ENCODE data around the gene ATF7. TPM values are rescaled to one million over a fixed set of nuclear protein-coding genes. Genes with fewer than 3 reads are reported as not detected.

The ATF7 gene
- total and polyA plus RNA-seq, 9 of the 15 experiments (the other 6 are each of a cell fraction or from before 2014, with no cell fraction given): 10.6 to 30.4 (median 20.7) TPM

GRCh38 chr12:53653595-53653994, 27.4 kb upstream of the ATF7 start:
- 70% methylated on average over 2 of the region's 2 CpGs for WGBS (ENCODE audit: insufficient coverage, low coverage, missing lambda C conversion rate)
- Histone ChIP-seq H3K36me3 (ENCODE audit: control insufficient read depth, insufficient read depth, low read length) (no peaks in the 10 kb centered on the region), H3K27ac (ENCODE audit: extremely low read depth, low read depth, low read length) (no peak overlapping the region), H3K4me1 (replicated peaks in 1 of 2; ENCODE audit: control insufficient read depth in 2 of 2, insufficient read depth in 2 of 2, low read length in 2 of 2) (0 out of 5 replicates have a peak, but pooled peaks cover 0 to 5% of the 10 kb centered on the region in 2 experiments), H3K79me2 (ENCODE audit: control insufficient read depth, insufficient read depth, low read length) (no peaks in the 10 kb centered on the region), H4K20me1 (replicated peaks; ENCODE audit: control insufficient read depth, insufficient read depth, low read length) (no peaks in the 10 kb centered on the region), H3K9ac (ENCODE audit: insufficient read depth in 1 of 2, low read depth in 2 of 2, low read length in 2 of 2) (no peak overlapping the region), H3K27me3 (ENCODE audit: control insufficient read depth in 2 of 2, insufficient read depth in 2 of 2, low read length in 2 of 2) (no peaks in the 10 kb centered on the region), H2AFZ (ENCODE audit: low read depth, low read length) (no peak overlapping the region), H3K9me3 (replicated peaks; ENCODE audit: control insufficient read depth, insufficient read depth, low read depth, low read length) (no peaks in the 10 kb centered on the region), H3K4me3 (no peak overlapping the region), H3K4me2 (ENCODE audit: insufficient read depth, low read length) (no peak overlapping the region), H3K9me1 (ENCODE audit: control insufficient read depth, insufficient read depth, low read length) (no peaks in the 10 kb centered on the region)
- FAIRE-seq (no peak), DNase-seq (ENCODE audit: extremely low read depth in 1 of 4, low spot score in 3 of 4) (no peak), ATAC-seq (no peak)
- TF ChIP-seq EHMT2 (IDR thresholded peaks at IDR 0.05) (no peak), ESRRA (IDR thresholded peaks at IDR 0.05; ENCODE audit: borderline replicate concordance, low read depth) (0 out of 2 replicates have a peak, but pooled peaks have one; percentile 25), ZNF134 (CRISPR knock-in tag; conservative IDR thresholded peaks at IDR 0.05) (no peak)
- BruUV-seq (replicated peaks): no TSS peak
- ChIA-PET POLR2A (no interaction called here), CTCF (ENCODE audit: low intra/inter-chr PET ratio) (no interaction called here)
- in situ Hi-C loops (cut with MboI): no loop called here
- intact Hi-C loops (cut with micrococcal nuclease): no loop called here

DNA sequence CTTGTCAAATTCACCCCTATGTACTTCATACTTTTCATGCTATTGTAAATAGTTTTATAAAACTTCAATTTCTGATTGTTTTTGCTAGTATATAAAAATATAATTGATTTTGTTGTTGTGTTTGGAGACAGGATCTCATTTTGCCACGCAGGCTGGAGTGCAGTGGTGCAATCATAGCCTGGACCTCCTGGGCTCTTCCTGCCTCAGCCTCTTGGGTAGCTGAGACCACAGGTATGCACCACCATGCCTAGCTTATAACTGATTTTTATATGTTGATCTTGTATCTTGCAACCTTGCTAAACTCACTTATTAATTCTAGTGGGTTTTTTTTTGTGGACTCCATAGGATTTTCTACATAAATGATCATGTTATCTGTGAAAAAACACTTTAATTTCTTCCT, 26.2 kb upstream of the ATF7 start:
- CTCF ChIA-PET (ENCODE audit: low intra/inter-chr PET ratio): no interaction called here
- no TSS peak for BruUV-seq (replicated peaks)
- 33% methylated on average over 1 of the region's 1 CpG for WGBS (ENCODE audit: insufficient coverage, low coverage, missing lambda C conversion rate)

More for the DNA sequence above, 26.2 kb upstream of the ATF7 start:
- FAIRE-seq (no peak), DNase-seq (ENCODE audit: extremely low read depth in 1 of 4, low spot score in 3 of 4) (no peak), ATAC-seq (no peak; the same call in 2 of the 3 replicates)
- POLR2A ChIA-PET: interaction anchor here (1.1 kb wide), 1 partner anchor 15 kb away, joined by 5 read pairs; no protein-coding TSS in a partner anchor
- Histone ChIP-seq H3K27ac (ENCODE audit: extremely low read depth, low read depth, low read length) (no peak overlapping the region), H4K20me1 (replicated peaks; ENCODE audit: control insufficient read depth, insufficient read depth, low read length) (no peaks in the 10 kb centered on the region), H2AFZ (ENCODE audit: low read depth, low read length) (no peak overlapping the region), H3K9ac (ENCODE audit: insufficient read depth in 1 of 2, low read depth in 2 of 2, low read length in 2 of 2) (no peak overlapping the region), H3K36me3 (ENCODE audit: control insufficient read depth, insufficient read depth, low read length) (no peaks in the 10 kb centered on the region), H3K9me3 (replicated peaks; ENCODE audit: control insufficient read depth, insufficient read depth, low read depth, low read length) (no peaks in the 10 kb centered on the region), H3K4me3 (no peak overlapping the region), H3K79me2 (ENCODE audit: control insufficient read depth, insufficient read depth, low read length) (no peaks in the 10 kb centered on the region), H3K4me2 (ENCODE audit: insufficient read depth, low read length) (no peak overlapping the region), H3K4me1 (replicated peaks in 1 of 2; ENCODE audit: control insufficient read depth in 2 of 2, insufficient read depth in 2 of 2, low read length in 2 of 2) (0 out of 5 replicates have a peak, but pooled peaks cover 0 to 5% of the 10 kb centered on the region in 2 experiments), H3K27me3 (ENCODE audit: control insufficient read depth in 2 of 2, insufficient read depth in 2 of 2, low read length in 2 of 2) (no peaks in the 10 kb centered on the region), H3K9me1 (ENCODE audit: control insufficient read depth, insufficient read depth, low read length) (no peaks in the 10 kb centered on the region)
- TF ChIP-seq, protein P1, sequence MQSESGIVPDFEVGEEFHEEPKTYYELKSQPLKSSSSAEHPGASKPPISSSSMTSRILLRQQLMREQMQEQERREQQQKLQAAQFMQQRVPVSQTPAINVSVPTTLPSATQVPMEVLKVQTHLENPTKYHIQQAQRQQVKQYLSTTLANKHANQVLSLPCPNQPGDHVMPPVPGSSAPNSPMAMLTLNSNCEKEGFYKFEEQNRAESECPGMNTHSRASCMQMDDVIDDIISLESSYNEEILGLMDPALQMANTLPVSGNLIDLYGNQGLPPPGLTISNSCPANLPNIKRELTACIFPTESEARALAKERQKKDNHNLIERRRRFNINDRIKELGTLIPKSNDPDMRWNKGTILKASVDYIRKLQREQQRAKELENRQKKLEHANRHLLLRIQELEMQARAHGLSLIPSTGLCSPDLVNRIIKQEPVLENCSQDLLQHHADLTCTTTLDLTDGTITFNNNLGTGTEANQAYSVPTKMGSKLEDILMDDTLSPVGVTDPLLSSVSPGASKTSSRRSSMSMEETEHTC (IDR thresholded peaks at IDR 0.05): no peak
- TF ChIP-seq ZNF785 (CRISPR knock-in tag; IDR thresholded peaks at IDR 0.05): no peak
- no peak for TF ChIP-seq FOXA1 (IDR thresholded peaks at IDR 0.05; ENCODE audit: borderline replicate concordance)
- TF ChIP-seq ATF1 (CRISPR knock-in tag; IDR thresholded peaks at IDR 0.05): no peak
- no peak for TF ChIP-seq ATF1 (tag; IDR thresholded peaks at IDR 0.05)
- no peak for TF ChIP-seq CGGBP1 (CRISPR knock-in tag; IDR thresholded peaks at IDR 0.05)
- no peak for TF ChIP-seq GTF2A2 (tag; IDR thresholded peaks at IDR 0.05)
- TF ChIP-seq ZNF695 (CRISPR knock-in tag; IDR thresholded peaks at IDR 0.05): no peak
- no peak for TF ChIP-seq ESRRB (CRISPR knock-in tag; IDR thresholded peaks at IDR 0.05; ENCODE audit: borderline replicate concordance)
- TF ChIP-seq GTF2F1 (IDR thresholded peaks at IDR 0.05; ENCODE audit: low read depth, low read length): no peak
- no peak for TF ChIP-seq GATAD2A (IDR thresholded peaks at IDR 0.05)
- no peak for TF ChIP-seq NR4A1 (CRISPR knock-in tag; IDR thresholded peaks at IDR 0.05)
- TF ChIP-seq NR4A1 (tag; IDR thresholded peaks at IDR 0.05): no peak
- TF ChIP-seq SRSF9 (IDR thresholded peaks at IDR 0.05; ENCODE audit: borderline replicate concordance, low read depth, low read length): no peak
- TF ChIP-seq RHOXF2B (CRISPR knock-in tag; conservative IDR thresholded peaks at IDR 0.05): no peak
- intact Hi-C loops (cut with micrococcal nuclease): no loop called here
- in situ Hi-C loops (cut with MboI): no loop called here

Measured in K562 (cell line).